NB4 (cell line): ENCODE data around the gene CLRN3.
A peak's percentile ranks its signal among the peaks of the same experiment; 100 is the strongest.

ENCODE experiments used
- DNase-seq: peaks from one replicate; pipeline ENCODE4 v3.0.0; 2010; ENCODE audit warnings: low read depth
- H3K4me3 ChIP-seq: one replicate; pipeline ENCODE4 v1.5.1; 2011; ENCODE audit warnings: mild to moderate bottlenecking, low read depth, low read length, moderate library complexity
- MYC ChIP-seq: IDR thresholded peaks from 2 replicates; pipeline ENCODE4 v1.6.1; 2011; ENCODE audit warnings: low read depth, low read length
- POLR2A ChIP-seq: IDR thresholded peaks from 2 replicates; pipeline ENCODE4 v1.6.1; 2011; ENCODE audit warnings: mild to moderate bottlenecking; ENCODE audit not compliant: insufficient read length; ENCODE audit errors: extremely low read depth
- TF ChIP-seq, protein P1 (sequence below): IDR thresholded peaks from 2 replicates; pipeline ENCODE4 v1.6.1; 2011; ENCODE audit warnings: low read depth, low read length
- TF ChIP-seq, protein P2 (sequence below): IDR thresholded peaks from one replicate; pipeline ENCODE4 v1.5.1; 2012; ENCODE audit warnings: low read depth, low read length

The CLRN3 gene

DNA sequence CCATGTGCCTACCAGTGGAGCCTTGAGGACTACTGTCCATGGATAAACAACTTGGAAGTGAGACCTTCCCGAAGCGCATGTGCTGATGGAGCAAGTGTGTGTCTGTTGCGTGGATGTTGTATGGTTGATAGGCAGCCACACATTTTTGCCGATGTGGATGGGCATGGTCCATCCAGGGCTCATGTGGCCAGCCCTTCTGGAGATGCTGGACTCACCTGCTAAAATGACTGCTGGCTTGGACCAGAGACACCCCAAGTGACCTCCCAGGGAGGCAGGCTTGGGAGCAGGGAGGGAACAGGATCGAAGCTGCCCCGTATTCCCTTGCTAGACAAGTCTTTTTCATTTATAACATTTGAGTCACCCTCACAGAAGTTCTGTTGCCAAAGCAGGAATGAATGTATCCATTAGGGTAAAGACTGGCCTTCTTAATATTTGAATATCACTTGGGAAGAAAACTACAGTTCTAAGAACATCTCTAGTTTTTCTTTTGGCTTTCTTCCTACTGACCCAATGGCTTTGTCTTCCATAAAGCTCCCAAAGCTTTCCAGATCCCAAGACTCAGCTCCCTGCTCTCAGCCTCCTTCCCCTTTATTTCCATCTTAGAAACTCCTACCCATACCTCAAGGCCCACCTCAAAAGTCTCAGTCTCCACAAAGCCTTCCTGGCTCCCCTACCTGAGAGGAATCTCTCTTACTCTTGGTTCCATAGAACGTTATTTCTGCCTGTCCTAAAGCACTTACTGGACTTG lies 17.1 kb upstream of the CLRN3 start:
- no peak for DNase-seq
- no peak overlapping the region for H3K4me3 ChIP-seq
- TF ChIP-seq, protein P1, sequence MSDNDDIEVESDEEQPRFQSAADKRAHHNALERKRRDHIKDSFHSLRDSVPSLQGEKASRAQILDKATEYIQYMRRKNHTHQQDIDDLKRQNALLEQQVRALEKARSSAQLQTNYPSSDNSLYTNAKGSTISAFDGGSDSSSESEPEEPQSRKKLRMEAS = no peak
- TF ChIP-seq MYC (no peak), POLR2A (no peak)
- TF ChIP-seq, protein P2, sequence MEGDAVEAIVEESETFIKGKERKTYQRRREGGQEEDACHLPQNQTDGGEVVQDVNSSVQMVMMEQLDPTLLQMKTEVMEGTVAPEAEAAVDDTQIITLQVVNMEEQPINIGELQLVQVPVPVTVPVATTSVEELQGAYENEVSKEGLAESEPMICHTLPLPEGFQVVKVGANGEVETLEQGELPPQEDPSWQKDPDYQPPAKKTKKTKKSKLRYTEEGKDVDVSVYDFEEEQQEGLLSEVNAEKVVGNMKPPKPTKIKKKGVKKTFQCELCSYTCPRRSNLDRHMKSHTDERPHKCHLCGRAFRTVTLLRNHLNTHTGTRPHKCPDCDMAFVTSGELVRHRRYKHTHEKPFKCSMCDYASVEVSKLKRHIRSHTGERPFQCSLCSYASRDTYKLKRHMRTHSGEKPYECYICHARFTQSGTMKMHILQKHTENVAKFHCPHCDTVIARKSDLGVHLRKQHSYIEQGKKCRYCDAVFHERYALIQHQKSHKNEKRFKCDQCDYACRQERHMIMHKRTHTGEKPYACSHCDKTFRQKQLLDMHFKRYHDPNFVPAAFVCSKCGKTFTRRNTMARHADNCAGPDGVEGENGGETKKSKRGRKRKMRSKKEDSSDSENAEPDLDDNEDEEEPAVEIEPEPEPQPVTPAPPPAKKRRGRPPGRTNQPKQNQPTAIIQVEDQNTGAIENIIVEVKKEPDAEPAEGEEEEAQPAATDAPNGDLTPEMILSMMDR = no peak

DNA sequence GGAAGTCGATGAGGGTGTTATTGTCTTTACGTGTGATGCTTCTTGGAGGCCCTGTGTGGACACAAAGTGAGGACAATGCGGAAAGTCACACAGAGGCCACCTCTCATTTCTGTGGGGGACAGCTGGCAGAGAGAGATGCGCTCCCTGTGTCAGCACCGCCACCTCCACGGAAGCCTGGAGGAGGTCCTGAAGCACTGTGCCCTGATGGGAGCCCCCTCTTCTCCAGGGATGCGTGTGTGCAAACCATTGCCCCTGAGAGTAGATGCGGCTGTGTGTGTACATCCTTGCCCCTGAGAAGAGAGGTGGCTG lies 16.2 kb upstream of the CLRN3 start:
- TF ChIP-seq POLR2A (no peak), MYC (no peak)
- TF ChIP-seq, protein P2 = no peak
- TF ChIP-seq, protein P1 = no peak
- no peak overlapping the region for H3K4me3 ChIP-seq
- no peak for DNase-seq

DNA sequence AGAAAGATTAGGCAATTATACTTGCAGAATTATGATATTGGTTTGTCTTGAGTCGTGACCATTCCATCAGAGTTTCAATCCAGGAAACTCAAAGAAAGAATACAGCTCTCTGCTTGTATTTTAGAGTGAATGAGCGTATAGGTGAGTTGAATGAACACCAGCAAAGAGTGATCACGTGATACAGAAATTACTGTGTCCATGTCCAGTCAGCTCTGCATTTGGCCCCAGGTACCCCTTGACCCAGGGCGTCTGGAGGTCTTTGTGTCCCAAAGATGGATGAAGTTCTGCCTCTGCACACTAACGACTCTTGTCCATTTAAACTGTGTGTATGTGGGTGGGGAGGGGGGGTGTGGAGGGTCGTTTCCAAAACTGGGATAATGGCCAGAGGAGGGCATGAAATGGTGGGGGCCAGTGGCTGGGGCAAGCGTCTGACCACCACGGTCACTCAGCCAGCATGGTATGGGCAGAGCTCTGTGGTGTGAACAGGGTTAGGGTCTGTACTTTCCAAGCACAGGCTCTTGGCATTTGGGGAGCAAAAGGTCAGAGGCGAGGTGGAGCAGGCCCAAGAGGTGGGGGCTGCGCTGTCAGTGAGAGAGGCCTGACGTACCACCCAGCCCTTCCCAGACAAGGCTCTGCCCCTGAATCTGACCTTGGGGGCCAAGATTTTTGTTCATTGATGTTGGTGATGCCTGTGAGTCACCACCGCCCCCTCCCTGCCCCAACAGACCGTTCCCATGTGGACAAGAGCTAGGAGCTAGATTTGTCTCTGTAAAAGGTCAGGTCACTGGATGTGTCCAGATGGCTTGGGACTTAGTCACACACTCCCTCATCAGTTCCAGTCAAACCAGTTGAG lies 15.6 kb upstream of the CLRN3 start:
- DNase-seq = no peak

DNA sequence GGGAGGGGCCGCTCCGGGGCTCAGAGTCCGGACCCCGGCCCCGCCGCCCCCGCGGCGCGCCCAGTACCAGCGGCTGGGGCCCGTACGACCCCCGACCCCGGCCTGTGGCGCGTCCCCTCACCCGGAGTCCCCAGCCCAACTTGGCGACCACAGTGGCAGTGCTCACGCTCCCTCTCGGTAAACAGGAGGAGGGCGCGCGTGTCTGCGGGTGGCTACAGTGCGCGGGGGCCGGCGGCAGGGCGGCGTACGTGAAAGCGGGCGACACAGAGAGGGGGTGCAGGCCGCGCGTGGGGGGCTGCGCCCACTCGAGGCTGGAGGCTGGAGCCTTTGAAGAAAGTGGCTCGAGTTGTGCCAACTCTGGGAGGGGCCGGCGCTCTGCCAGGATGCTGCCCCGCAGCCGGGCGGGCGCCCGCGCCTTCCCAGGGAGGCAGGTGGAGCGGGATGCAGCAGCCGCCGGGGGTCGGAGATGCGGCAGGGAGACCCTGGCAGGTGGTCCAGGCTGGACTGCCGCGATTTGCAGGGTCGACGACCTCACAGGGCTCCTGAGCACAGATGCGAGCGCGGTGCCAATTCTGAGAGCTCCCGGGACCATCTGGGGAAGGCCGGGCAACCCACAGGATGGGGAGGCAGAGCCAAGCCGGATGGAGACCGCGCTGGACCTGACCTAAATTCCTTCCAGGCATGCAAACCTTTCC lies 14.8 kb upstream of the CLRN3 start:
- TF ChIP-seq, protein P1 = no peak
- TF ChIP-seq, protein P2 = no peak
- TF ChIP-seq POLR2A = no peak
- no peak for TF ChIP-seq MYC
- DNase-seq = peak; percentile 26
- peak overlapping the region; percentile 11 for H3K4me3 ChIP-seq

More for the DNA sequence above, 15.6 kb upstream of the CLRN3 start:
- H3K4me3 ChIP-seq = no peak overlapping the region
- TF ChIP-seq POLR2A = no peak
- TF ChIP-seq, protein P1 = no peak
- TF ChIP-seq, protein P2 = no peak
- no peak for TF ChIP-seq MYC

DNA sequence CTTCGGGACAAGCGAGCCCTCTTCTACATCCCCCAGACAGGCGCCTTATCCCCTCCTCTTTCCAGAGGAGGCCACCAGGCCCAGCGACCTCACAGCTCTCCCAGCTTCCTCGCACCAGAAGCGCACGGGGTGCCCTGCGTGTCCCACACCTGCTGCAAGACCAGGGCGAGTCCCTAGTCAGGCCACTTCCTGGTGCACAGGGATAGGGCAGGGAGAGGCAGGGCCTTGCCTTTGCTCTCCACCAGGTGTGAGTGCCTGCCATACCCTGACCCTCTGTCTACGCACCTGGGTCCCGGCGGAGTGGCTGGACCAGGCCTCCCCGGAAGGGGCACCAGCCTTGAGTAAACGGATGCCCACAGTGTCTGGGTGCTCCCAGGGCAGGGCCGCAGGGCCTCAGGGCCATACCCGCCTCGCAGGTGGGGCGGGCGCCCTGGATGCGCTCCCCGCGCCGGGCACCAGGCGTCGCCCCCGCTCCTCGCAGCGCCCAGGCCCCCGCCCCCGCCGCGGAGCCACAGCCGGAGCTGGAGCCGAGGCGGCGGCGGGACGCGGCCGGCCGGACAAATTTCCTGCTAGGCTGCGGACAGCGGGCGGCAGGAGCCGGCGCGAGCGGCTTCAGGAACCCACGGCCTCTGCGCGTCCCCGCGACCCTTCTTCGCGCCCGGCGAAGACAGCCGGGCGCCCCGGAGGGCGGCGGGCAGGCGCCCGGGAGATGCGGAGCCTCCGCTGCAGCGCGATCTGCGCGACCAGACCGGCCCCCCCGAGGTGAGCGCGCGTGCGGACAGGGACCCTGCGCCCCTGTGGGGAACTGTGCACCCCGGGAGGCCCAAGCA lies 14.0 kb upstream of the CLRN3 start, which contains the start of gene PTPRE:
Gene PTPRE, plus strand, starts transcription at position 556 of the 830 bp plus-strand sequence. CDS start 133,779 bp downstream, outside the sequence.
- no peak for TF ChIP-seq POLR2A
- TF ChIP-seq, protein P2 = peak; percentile 52
- TF ChIP-seq, protein P1 = no peak
- H3K4me3 ChIP-seq = peak within 1 kb of the TSS; percentile 21
- peak; percentile 89 for DNase-seq
